GM18499 (cell line): ENCODE data around the gene GFOD1.
A peak's percentile ranks its signal among the peaks of the same experiment; 100 is the strongest.
"Not testable (repeated sequence)": the region's sequence is repeated elsewhere in the genome, so short reads cannot be mapped to it uniquely, and the experiment has no call there.

ENCODE experiments used
- ATAC-seq: cut with Tn5 transposase; IDR thresholded peaks from one replicate; pipeline ENCODE4 v1.9.1; 2021; ENCODE audit warnings: moderate number of reproducible peaks; ENCODE audit not compliant: insufficient read depth, unreplicated experiment

The GFOD1 gene

GRCh38 chr6:13391537-13391936 is 95.9 kb downstream of the GFOD1 start:
- no peak for ATAC-seq

GRCh38 chr6:13390658-13391057 is 96.7 kb downstream of the GFOD1 start:
- ATAC-seq, result no peak

- ATAC-seq, result not testable (repeated sequence)
Measured at GRCh38 chr6:13389237-13389636, 98.2 kb downstream of the GFOD1 start.

- ATAC-seq, result not testable (repeated sequence)
Measured at GRCh38 chr6:13388769-13389168, 98.6 kb downstream of the GFOD1 start.

GRCh38 chr6:13384966-13385365 is 102.4 kb downstream of the GFOD1 start:
- no peak for ATAC-seq

- no peak for ATAC-seq
Measured at GRCh38 chr6:13384506-13384905, 102.9 kb downstream of the GFOD1 start.

- peak; percentile 90 for ATAC-seq
Measured at GRCh38 chr6:13383328-13384163, 103.9 kb downstream of the GFOD1 start.

- no peak for ATAC-seq
Measured at GRCh38 chr6:13380761-13381160, 106.6 kb downstream of the GFOD1 start.

- ATAC-seq, result no peak
Measured at GRCh38 chr6:13378669-13379590, 108.5 kb downstream of the GFOD1 start.

GRCh38 chr6:13377054-13377758 is 110.2 kb downstream of the GFOD1 start:
- ATAC-seq, result no peak

GRCh38 chr6:13375360-13375878 is 112.0 kb downstream of the GFOD1 start:
- peak; percentile 45 for ATAC-seq

GRCh38 chr6:13373919-13374318 is 113.5 kb downstream of the GFOD1 start:
- ATAC-seq, result no peak

GRCh38 chr6:13373488-13373886 is 113.9 kb downstream of the GFOD1 start:
- ATAC-seq, result no peak

GRCh38 chr6:13372688-13373487 is 114.5 kb downstream of the GFOD1 start:
- ATAC-seq, result no peak

GRCh38 chr6:13372076-13372475 is 115.3 kb downstream of the GFOD1 start:
- ATAC-seq, result no peak

- no peak for ATAC-seq
Measured at GRCh38 chr6:13371421-13372072, 115.9 kb downstream of the GFOD1 start.

GRCh38 chr6:13370623-13371022 is 116.8 kb downstream of the GFOD1 start:
- no peak for ATAC-seq

- no peak for ATAC-seq
Measured at GRCh38 chr6:13369591-13369990, 117.8 kb downstream of the GFOD1 start.

GRCh38 chr6:13368731-13369115 is 118.7 kb downstream of the GFOD1 start:
- no peak for ATAC-seq
